Measurements from ENCODE around the gene MAFG. TPM values are rescaled to one million over a fixed set of nuclear protein-coding genes. Genes with fewer than 3 reads are reported as not detected.
"Not testable (repeated sequence)": the region's sequence is repeated elsewhere in the genome, so short reads cannot be mapped to it uniquely, and the experiment has no call there.

Gene MAFG
- total RNA-seq, 1 experiment from 2014 or later: 25.2 TPM

- Histone ChIP-seq H3K4me1 (replicated peaks) (peaks cover 5% of the 10 kb centered on the region), H3K36me3 (no peaks in the 10 kb centered on the region), H3K27ac (no peak overlapping the region), H3K27me3 (replicated peaks) (peaks cover 38% of the 10 kb centered on the region), H3K9me3 (replicated peaks) (peaks cover 2% of the 10 kb centered on the region; the same call in 1 of the 2 replicates), H3K4me3 (no peak overlapping the region)
- no peak for DNase-seq (ENCODE audit: low read depth in 1 of 2, low spot score in 2 of 2)
Measured at GRCh38 chr17:81954131-81955057, 26.9 kb upstream of the MAFG start.

GRCh38 chr17:81953443-81953842 is 25.9 kb upstream of the MAFG start:
- H3K27me3 ChIP-seq (replicated peaks): peaks cover 28% of the 10 kb centered on the region
- H3K36me3 ChIP-seq; DNase-seq (ENCODE audit: low read depth in 1 of 2, low spot score in 2 of 2); H3K9me3 ChIP-seq (replicated peaks); H3K27ac ChIP-seq; H3K4me3 ChIP-seq; H3K4me1 ChIP-seq (replicated peaks): not testable (repeated sequence)

GRCh38 chr17:81952792-81953228 is 25.3 kb upstream of the MAFG start:
- H3K27ac ChIP-seq: no peak overlapping the region
- no peaks in the 10 kb centered on the region for H3K9me3 ChIP-seq (replicated peaks)
- no peak for DNase-seq (ENCODE audit: low read depth in 1 of 2, low spot score in 2 of 2)
- no peaks in the 10 kb centered on the region for H3K36me3 ChIP-seq
- no peaks in the 10 kb centered on the region for H3K4me1 ChIP-seq (replicated peaks)
- H3K4me3 ChIP-seq: no peak overlapping the region
- H3K27me3 ChIP-seq (replicated peaks): peaks cover 22% of the 10 kb centered on the region

- no peak for DNase-seq (ENCODE audit: low read depth in 1 of 2, low spot score in 2 of 2)
- Histone ChIP-seq H3K36me3 (no peaks in the 10 kb centered on the region), H3K27ac (no peak overlapping the region), H3K27me3 (replicated peaks) (peaks cover 16% of the 10 kb centered on the region), H3K4me1 (replicated peaks) (no peaks in the 10 kb centered on the region), H3K9me3 (replicated peaks) (no peaks in the 10 kb centered on the region), H3K4me3 (no peak overlapping the region)
Measured at GRCh38 chr17:81951785-81952684, 24.5 kb upstream of the MAFG start.

GRCh38 chr17:81950501-81950900 is 23.0 kb upstream of the MAFG start:
- no peaks in the 10 kb centered on the region for H3K9me3 ChIP-seq (replicated peaks)
- H3K4me1 ChIP-seq (replicated peaks): no peaks in the 10 kb centered on the region
- H3K4me3 ChIP-seq: no peak overlapping the region
- H3K27ac ChIP-seq: no peak overlapping the region
- no peak for DNase-seq (ENCODE audit: low read depth in 1 of 2, low spot score in 2 of 2)
- H3K27me3 ChIP-seq (replicated peaks): peaks cover 20% of the 10 kb centered on the region; the same call in 1 of the 2 replicates
- no peaks in the 10 kb centered on the region for H3K36me3 ChIP-seq

GRCh38 chr17:81948635-81949378 is 21.3 kb upstream of the MAFG start:
- Histone ChIP-seq H3K36me3 (no peaks in the 10 kb centered on the region), H3K27ac (no peak overlapping the region), H3K4me1 (replicated peaks) (no peaks in the 10 kb centered on the region), H3K9me3 (replicated peaks) (no peaks in the 10 kb centered on the region), H3K27me3 (replicated peaks) (peaks cover 28% of the 10 kb centered on the region), H3K4me3 (no peak overlapping the region)
- no peak for DNase-seq (ENCODE audit: low read depth in 1 of 2, low spot score in 2 of 2)

GRCh38 chr17:81947189-81947588 is 19.7 kb upstream of the MAFG start, which contains the start of gene MYADML2:
TSS of gene MYADML2 (minus strand) at chr17:81947233. CDS start at chr17:81941741, 5,492 bp downstream.
- no peaks in the 10 kb centered on the region for H3K9me3 ChIP-seq (replicated peaks)
- no peak within 1 kb of the TSS for H3K4me3 ChIP-seq
- H3K4me1 ChIP-seq (replicated peaks): no peaks in the 10 kb centered on the region
- no peaks in the 10 kb centered on the region for H3K36me3 ChIP-seq
- peaks cover 36% of the 10 kb centered on the region for H3K27me3 ChIP-seq (replicated peaks)
- no peak within 1 kb of the TSS for H3K27ac ChIP-seq
- no peak for DNase-seq (ENCODE audit: low read depth in 1 of 2, low spot score in 2 of 2)

- H3K4me1 ChIP-seq (replicated peaks): no peaks in the 10 kb centered on the region
- no peak for DNase-seq (ENCODE audit: low read depth in 1 of 2, low spot score in 2 of 2)
- no peaks in the 10 kb centered on the region for H3K36me3 ChIP-seq
- peaks cover 45% of the 10 kb centered on the region for H3K27me3 ChIP-seq (replicated peaks)
- H3K9me3 ChIP-seq (replicated peaks): no peaks in the 10 kb centered on the region
- no peak overlapping the region for H3K4me3 ChIP-seq
- H3K27ac ChIP-seq: no peak overlapping the region
Measured at GRCh38 chr17:81944858-81945257, 17.3 kb upstream of the MAFG start.

- no peak overlapping the region for H3K4me3 ChIP-seq
- peaks cover 44% of the 10 kb centered on the region for H3K27me3 ChIP-seq (replicated peaks)
- H3K4me1 ChIP-seq (replicated peaks): peaks cover 3% of the 10 kb centered on the region
- H3K36me3 ChIP-seq: no peaks in the 10 kb centered on the region
- no peak overlapping the region for H3K27ac ChIP-seq
- no peak for DNase-seq (ENCODE audit: low read depth in 1 of 2, low spot score in 2 of 2)
- no peaks in the 10 kb centered on the region for H3K9me3 ChIP-seq (replicated peaks)
Measured at GRCh38 chr17:81942167-81942553, 14.6 kb upstream of the MAFG start.

- H3K4me3 ChIP-seq: no peak overlapping the region
- no peak for DNase-seq (ENCODE audit: low read depth in 1 of 2, low spot score in 2 of 2)
- peaks cover 39% of the 10 kb centered on the region for H3K27me3 ChIP-seq (replicated peaks)
- H3K4me1 ChIP-seq (replicated peaks): peaks cover 8% of the 10 kb centered on the region
- H3K27ac ChIP-seq: no peak overlapping the region
- no peaks in the 10 kb centered on the region for H3K9me3 ChIP-seq (replicated peaks)
- no peaks in the 10 kb centered on the region for H3K36me3 ChIP-seq
Measured at GRCh38 chr17:81941484-81942166, 14.1 kb upstream of the MAFG start.

GRCh38 chr17:81940538-81941483 is 13.3 kb upstream of the MAFG start:
- no peaks in the 10 kb centered on the region for H3K36me3 ChIP-seq
- peaks cover 33% of the 10 kb centered on the region for H3K27me3 ChIP-seq (replicated peaks)
- no peak for DNase-seq (ENCODE audit: low read depth in 1 of 2, low spot score in 2 of 2)
- H3K27ac ChIP-seq: no peak overlapping the region
- H3K4me3 ChIP-seq: no peak overlapping the region
- H3K4me1 ChIP-seq (replicated peaks): peaks cover 13% of the 10 kb centered on the region
- H3K9me3 ChIP-seq (replicated peaks): no peaks in the 10 kb centered on the region

- no peak for DNase-seq (ENCODE audit: low read depth in 1 of 2, low spot score in 2 of 2)
- no peaks in the 10 kb centered on the region for H3K9me3 ChIP-seq (replicated peaks)
- H3K27ac ChIP-seq: no peak overlapping the region
- no peaks in the 10 kb centered on the region for H3K36me3 ChIP-seq
- peaks cover 13% of the 10 kb centered on the region for H3K4me1 ChIP-seq (replicated peaks)
- peaks cover 32% of the 10 kb centered on the region for H3K27me3 ChIP-seq (replicated peaks)
- H3K4me3 ChIP-seq: no peak overlapping the region
Measured at GRCh38 chr17:81939881-81940385, 12.4 kb upstream of the MAFG start.

Data from SJSA1 (cell line).